Epithelial cell of esophagus (primary cell): Measurements from ENCODE around the gene MBOAT1.

ENCODE experiments used
- DNase-seq: peaks from one replicate; pipeline ENCODE4 v3.0.0; 2010; ENCODE audit warnings: low read depth
- H3K4me3 ChIP-seq: 2 replicates; pipeline ENCODE4 v1.5.1; 2011; ENCODE audit warnings: mild to moderate bottlenecking, low read length, control low read depth
- TF ChIP-seq, protein P1 (sequence below): IDR thresholded peaks from 2 replicates; pipeline ENCODE4 v1.5.1; 2011; ENCODE audit warnings: low read depth, mild to moderate bottlenecking, low read length, control low read depth, inconsistent platforms; ENCODE audit not compliant: insufficient read depth; ENCODE audit errors: missing control alignments

The MBOAT1 gene

DNA sequence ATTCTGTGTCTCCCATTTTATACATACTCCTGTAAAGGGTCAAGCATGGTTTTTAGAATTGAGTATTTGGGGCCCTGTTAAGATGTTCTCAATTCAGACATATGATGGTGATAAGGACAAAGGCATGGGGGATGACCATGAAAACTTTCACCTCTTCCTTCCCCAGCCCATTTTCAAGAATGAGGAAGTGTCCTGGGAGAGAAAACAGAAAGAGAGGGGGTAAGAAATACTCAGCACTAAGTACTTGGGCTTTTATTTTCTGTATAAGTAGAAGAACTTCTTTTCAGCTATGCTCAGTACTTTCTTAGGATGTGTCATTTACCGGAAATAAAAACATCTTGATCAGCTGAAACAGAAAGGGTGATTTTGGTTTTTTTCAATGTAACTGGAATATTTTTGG is 10.9 kb upstream of the MBOAT1 start:
- TF ChIP-seq, protein P1, sequence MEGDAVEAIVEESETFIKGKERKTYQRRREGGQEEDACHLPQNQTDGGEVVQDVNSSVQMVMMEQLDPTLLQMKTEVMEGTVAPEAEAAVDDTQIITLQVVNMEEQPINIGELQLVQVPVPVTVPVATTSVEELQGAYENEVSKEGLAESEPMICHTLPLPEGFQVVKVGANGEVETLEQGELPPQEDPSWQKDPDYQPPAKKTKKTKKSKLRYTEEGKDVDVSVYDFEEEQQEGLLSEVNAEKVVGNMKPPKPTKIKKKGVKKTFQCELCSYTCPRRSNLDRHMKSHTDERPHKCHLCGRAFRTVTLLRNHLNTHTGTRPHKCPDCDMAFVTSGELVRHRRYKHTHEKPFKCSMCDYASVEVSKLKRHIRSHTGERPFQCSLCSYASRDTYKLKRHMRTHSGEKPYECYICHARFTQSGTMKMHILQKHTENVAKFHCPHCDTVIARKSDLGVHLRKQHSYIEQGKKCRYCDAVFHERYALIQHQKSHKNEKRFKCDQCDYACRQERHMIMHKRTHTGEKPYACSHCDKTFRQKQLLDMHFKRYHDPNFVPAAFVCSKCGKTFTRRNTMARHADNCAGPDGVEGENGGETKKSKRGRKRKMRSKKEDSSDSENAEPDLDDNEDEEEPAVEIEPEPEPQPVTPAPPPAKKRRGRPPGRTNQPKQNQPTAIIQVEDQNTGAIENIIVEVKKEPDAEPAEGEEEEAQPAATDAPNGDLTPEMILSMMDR: no peak
- no peak overlapping the region for H3K4me3 ChIP-seq
- DNase-seq: no peak

DNA sequence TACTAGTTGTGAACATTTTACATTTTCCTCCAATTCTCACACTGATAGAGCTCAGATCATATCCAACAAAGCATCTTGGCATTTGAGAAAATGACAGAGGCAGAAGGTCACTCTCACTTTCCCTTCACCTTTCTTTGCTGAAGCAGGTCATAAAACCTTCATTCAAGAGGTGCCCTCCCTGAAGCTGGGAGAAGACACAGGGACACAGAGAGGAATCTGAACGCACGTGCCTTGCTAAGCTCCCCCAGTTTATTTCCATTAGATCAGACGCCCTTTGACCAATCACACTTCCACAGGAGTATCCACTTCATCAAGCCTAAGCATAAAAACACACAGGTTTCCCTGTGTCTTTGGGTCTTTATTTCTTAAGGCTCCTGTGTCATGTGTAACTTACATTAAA is 9.2 kb upstream of the MBOAT1 start:
- TF ChIP-seq, protein P1: no peak
- DNase-seq: no peak
- H3K4me3 ChIP-seq: no peak overlapping the region

DNA sequence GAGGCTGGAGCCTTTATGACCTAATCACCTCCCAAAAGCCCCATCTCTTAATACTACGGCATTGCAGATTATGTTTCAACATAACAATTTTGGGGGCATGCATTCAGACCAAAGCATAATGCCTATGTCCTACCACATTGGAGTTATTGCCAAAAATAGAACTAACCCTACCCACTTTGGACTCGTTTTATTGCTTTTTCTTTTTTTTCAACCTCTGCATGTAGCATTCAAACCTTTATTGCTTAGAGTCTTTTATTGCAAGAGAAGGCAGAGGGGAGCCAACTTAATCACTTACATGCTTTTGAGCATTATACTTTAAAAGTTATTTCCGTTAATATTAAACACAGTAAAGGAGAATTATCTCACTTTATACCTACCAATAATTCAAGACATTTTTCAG is 8.1 kb upstream of the MBOAT1 start:
- no peak overlapping the region for H3K4me3 ChIP-seq
- TF ChIP-seq, protein P1: no peak
- no peak for DNase-seq

DNA sequence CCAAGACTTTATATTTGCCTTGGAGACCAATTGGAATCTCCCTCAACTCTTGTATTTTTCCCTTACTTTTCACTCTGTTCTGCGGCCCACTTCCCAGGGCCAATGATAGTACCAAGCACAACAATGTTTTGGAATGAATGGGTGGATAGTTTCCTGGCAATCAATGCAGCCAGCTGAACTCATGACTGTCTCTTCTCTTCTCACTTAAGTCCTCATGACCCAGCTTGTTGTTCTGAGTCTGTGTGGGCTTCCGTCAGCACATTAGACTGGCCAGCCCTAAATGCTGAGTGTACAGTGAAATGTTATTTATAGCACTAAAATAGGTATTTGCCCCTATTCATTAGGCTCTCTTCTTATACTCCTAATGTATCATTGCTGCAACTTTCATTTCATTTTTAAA is 5.6 kb upstream of the MBOAT1 start:
- TF ChIP-seq, protein P1: no peak
- no peak overlapping the region for H3K4me3 ChIP-seq
- peak; percentile 17 for DNase-seq

DNA sequence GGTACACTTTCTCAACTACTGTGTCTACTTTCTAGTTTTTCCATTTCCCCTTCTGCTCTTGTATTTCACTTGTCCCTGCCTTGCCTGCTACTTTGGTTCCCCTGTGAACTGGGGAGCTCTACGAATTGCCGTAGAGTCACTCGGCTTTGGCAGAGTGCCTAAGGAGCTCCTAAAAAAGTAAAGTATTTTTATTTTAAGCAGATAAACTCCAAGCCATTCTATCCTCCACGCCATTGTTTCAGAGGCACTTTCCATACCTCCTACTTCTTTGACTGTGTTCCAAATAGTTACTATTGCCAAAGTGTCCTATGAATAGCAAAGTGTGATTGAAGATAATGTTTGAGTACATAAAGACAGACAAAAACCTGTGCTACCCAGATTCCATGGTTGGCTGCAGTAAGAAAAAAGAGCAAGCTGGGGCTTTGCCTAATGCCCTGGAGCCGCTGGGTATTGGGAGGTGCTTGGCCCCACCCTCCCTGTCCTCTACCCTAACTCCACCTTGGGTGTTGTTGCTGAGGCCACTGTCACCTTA is 5.1 kb upstream of the MBOAT1 start:
- no peak overlapping the region for H3K4me3 ChIP-seq
- TF ChIP-seq, protein P1: no peak
- DNase-seq: no peak

DNA sequence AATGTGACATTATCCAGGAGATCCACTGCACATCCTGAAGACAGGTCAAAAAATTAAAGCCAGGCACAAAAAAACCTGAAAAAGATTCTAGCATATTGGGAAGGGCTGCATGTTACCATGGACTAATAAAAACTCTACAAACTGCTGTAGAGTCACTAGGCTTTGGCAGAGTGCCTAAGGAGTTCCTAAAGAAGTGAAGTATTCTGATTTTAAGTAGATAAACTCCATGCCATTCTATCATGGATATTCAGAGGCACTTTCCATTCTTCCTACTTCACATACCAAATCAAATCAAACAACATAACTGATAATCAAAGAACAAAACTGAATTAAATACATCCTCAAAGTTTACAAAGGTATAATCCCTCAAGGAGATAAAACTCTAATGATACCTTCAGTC is 3.0 kb upstream of the MBOAT1 start:
- no peak for DNase-seq
- TF ChIP-seq, protein P1: no peak
- H3K4me3 ChIP-seq: no peak overlapping the region

DNA sequence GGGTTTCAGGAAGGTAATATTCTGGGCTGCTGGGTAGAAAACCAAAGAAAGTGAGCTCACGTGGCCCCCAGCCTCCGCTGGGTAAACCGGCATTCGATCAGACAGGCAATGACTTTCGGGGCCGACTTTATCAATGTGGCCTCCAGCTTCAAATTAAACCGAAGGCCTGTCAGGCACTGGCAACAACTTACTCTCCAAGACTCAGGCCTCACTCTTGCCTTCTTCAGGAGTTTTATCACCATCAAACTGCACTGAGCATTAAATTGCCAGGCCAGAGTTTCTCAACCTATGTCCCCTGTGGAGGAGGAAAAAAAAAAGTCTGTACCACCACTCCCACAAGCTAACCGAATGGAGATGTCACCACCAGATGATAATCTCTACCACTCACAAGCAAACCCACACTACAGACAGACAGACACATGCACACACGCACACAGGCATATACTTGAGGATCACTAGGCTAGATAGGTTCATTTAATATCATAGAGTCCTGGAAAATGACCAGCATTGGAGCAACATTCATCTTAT is 1.1 kb upstream of the MBOAT1 start:
- H3K4me3 ChIP-seq: no peak overlapping the region
- TF ChIP-seq, protein P1: no peak
- DNase-seq: no peak
